CD14-positive monocyte (primary cell): ENCODE results near the gene ENTHD1. TPM values are rescaled to one million over a fixed set of nuclear protein-coding genes. Genes with fewer than 3 reads are reported as not detected.

ENCODE experiments used
- DNase-seq, 3 donors: peaks; one replicate each; pipeline ENCODE4 v3.0.0-alpha.2; 2011 to 2022
- H2AFZ ChIP-seq: 2 replicates; pipeline ENCODE4 v1.6.0; 2012; ENCODE audit warnings: mild to moderate bottlenecking, low read depth, low read length, inconsistent platforms; ENCODE audit not compliant: insufficient read depth, poor library complexity, severe bottlenecking
- H3K27ac ChIP-seq, 2 donors: 1 replicate in 1 of 2; 2 replicates in 1 of 2; pipeline ENCODE4 v1.5.1; 2012 to 2013; ENCODE audit warnings: low read length in 2 of 2, control low read depth in 1 of 2, inconsistent platforms in 1 of 2, low read depth in 1 of 2, mild to moderate bottlenecking in 1 of 2
- H3K27me3 ChIP-seq, 2 donors: one replicate each; pipeline versions ENCODE4 v1.6.0 to v1.6.1; 2011 to 2013; ENCODE audit warnings: low read length in 2 of 2; ENCODE audit not compliant: control insufficient read depth in 2 of 2, insufficient read depth in 2 of 2
- H3K36me3 ChIP-seq, 2 donors: replicated peaks in 1 of 2; 1 replicate in 1 of 2; 2 replicates in 1 of 2; pipeline versions ENCODE4 v1.5.1 to v1.6.1; 2012 to 2013; ENCODE audit warnings: low read length in 2 of 2, control low read depth in 1 of 2, inconsistent platforms in 1 of 2, mild to moderate bottlenecking in 1 of 2; ENCODE audit not compliant: insufficient read depth in 2 of 2, control insufficient read depth in 1 of 2
- H3K4me1 ChIP-seq, 2 donors: 1 replicate in 1 of 2; 2 replicates in 1 of 2; pipeline versions ENCODE4 v1.5.1 to v1.6.1; 2012 to 2013; ENCODE audit warnings: low read length in 2 of 2, control low read depth in 1 of 2, inconsistent platforms in 1 of 2, mild to moderate bottlenecking in 1 of 2, moderate library complexity in 1 of 2; ENCODE audit not compliant: insufficient read depth in 2 of 2, control insufficient read depth in 1 of 2
- H3K4me2 ChIP-seq: replicated peaks from 2 replicates; pipeline ENCODE3; 2012; ENCODE audit warnings: low read length, moderate library complexity, mild to moderate bottlenecking; ENCODE audit not compliant: poor library complexity, severe bottlenecking; ENCODE audit errors: extremely low read depth
- H3K4me3 ChIP-seq, 3 experiments: fragments of 200-600 bp in 1 of 3; sonication (generic) in 1 of 3; replicated peaks in 1 of 3; 1 replicate in 2 of 3; 2 replicates in 1 of 3; pipeline ENCODE4 v1.5.1; 2011 to 2013; ENCODE audit warnings: low read length in 3 of 3, mild to moderate bottlenecking in 3 of 3, control low read depth in 2 of 3, low read depth in 2 of 3, inconsistent platforms in 1 of 3, moderate library complexity in 1 of 3
- H3K79me2 ChIP-seq: 2 replicates; pipeline ENCODE4 v1.6.0; 2012; ENCODE audit warnings: mild to moderate bottlenecking, control low read depth, inconsistent platforms, low read length, moderate library complexity; ENCODE audit not compliant: insufficient read depth
- H3K9ac ChIP-seq: 2 replicates; pipeline ENCODE4 v1.6.0; 2017; ENCODE audit warnings: low read length, mild to moderate bottlenecking; ENCODE audit not compliant: insufficient read depth, poor library complexity, severe bottlenecking
- H3K9me3 ChIP-seq, 2 donors: replicated peaks in 1 of 2; 1 replicate in 1 of 2; 2 replicates in 1 of 2; pipeline versions ENCODE4 v1.5.1 to v1.6.1; 2012 to 2013; ENCODE audit warnings: low read length in 2 of 2, control low read depth in 1 of 2; ENCODE audit not compliant: control insufficient read depth in 1 of 2, insufficient read depth in 1 of 2
- H4K20me1 ChIP-seq: 2 replicates; pipeline ENCODE4 v1.6.0; 2012; ENCODE audit warnings: mild to moderate bottlenecking, low read length, control low read depth, moderate library complexity; ENCODE audit not compliant: insufficient read depth
- H3K27ac Mint-ChIP-seq, 7 donors: one replicate each; pipeline ENCODE4 v1.8.0; 2020; ENCODE audit warnings: mild to moderate bottlenecking in 7 of 7, mixed read lengths in 7 of 7, moderate library complexity in 6 of 7, inconsistent platforms in 2 of 7
- H3K27me3 Mint-ChIP-seq, 3 donors: one replicate each; pipeline ENCODE4 v1.8.0; 2021 to 2022; ENCODE audit warnings: low read depth in 3 of 3, mild to moderate bottlenecking in 3 of 3, mixed read lengths in 3 of 3, moderate library complexity in 3 of 3, inconsistent platforms in 1 of 3
- H3K36me3 Mint-ChIP-seq, 2 donors: one replicate each; pipeline ENCODE4 v1.8.0; 2020; ENCODE audit warnings: mixed read lengths in 2 of 2, inconsistent platforms in 1 of 2, mild to moderate bottlenecking in 1 of 2
- H3K4me1 Mint-ChIP-seq: one replicate; pipeline ENCODE4 v1.8.0; 2020; ENCODE audit warnings: mild to moderate bottlenecking, mixed read lengths
- H3K4me3 Mint-ChIP-seq, 2 donors: one replicate each; pipeline ENCODE4 v1.8.0; 2020; ENCODE audit warnings: mild to moderate bottlenecking in 2 of 2, mixed read lengths in 2 of 2, moderate library complexity in 1 of 2
- H3K9me3 Mint-ChIP-seq, 7 donors: one replicate each; pipeline ENCODE4 v1.8.0; 2020 to 2022; ENCODE audit warnings: mixed read lengths in 7 of 7, mild to moderate bottlenecking in 6 of 7, moderate library complexity in 6 of 7, inconsistent platforms in 2 of 7
- WGBS: methylation state at CpG from one replicate; pipeline ENCODE4 v1.1.5; 2013; ENCODE audit warnings: missing lambda C conversion rate; ENCODE audit not compliant: insufficient coverage; 5-methylcytosine and 5-hydroxymethylcytosine counted together
- intact Hi-C, 2 donors: fragments of 100-400 bp; cut with micrococcal nuclease; formaldehyde crosslinking; loops; one replicate each; pipeline versions ENCODE4 v1.15.0 to v1.15.1; 2023
- polyA plus RNA-seq, 3 donors: library from polyadenylated mRNA; depleted of rRNA in 1 of 3; unstranded in 2 of 3; stranded (reverse) in 1 of 3; fragments of 300-500 nt in 2 of 3; fragments of >200 nt in 1 of 3; fragmentation: Illumina TruSeq in 2 of 3; gene quantifications; 1 replicate in 2 of 3; 2 replicates in 1 of 3; pipeline ENCODE4 v1.2.3, GENCODE V29; 2012 to 2021
- TF ChIP-seq, protein P1 (sequence below): fragments of 200-600 bp; IDR thresholded peaks from one replicate; pipeline ENCODE4 v1.8.0; 2022; ENCODE audit warnings: antibody characterized with exemption, mild to moderate bottlenecking

Gene ENTHD1
- polyA plus RNA-seq, 3 donors, result not detected

- Histone ChIP-seq H3K4me2 (no peak overlapping the region), H3K4me1 (no peaks in the 10 kb centered on the region), H3K36me3 (no peaks in the 10 kb centered on the region), H2AFZ (no peak overlapping the region), H4K20me1 (no peaks in the 10 kb centered on the region), H3K9me3 (no peaks in the 10 kb centered on the region), H3K27me3 (no peaks in the 10 kb centered on the region), H3K27ac (no peak overlapping the region), H3K79me2 (no peaks in the 10 kb centered on the region), H3K9ac (no peak overlapping the region), H3K4me3 (no peak overlapping the region)
- Mint-ChIP-seq H3K4me3 (no peak overlapping the region), H3K36me3 (no peaks in the 10 kb centered on the region), H3K4me1 (no peaks in the 10 kb centered on the region), H3K27me3 (peaks cover 17 to 30% (median 20%) of the 10 kb centered on the region in 3 donors), H3K9me3 (no peaks in the 10 kb centered on the region), H3K27ac (no peak overlapping the region)
- intact Hi-C loops, result no loop called here
- 88% methylated on average over 4 of the region's 4 CpGs for WGBS
- DNase-seq, result no peak
- TF ChIP-seq, protein P1, sequence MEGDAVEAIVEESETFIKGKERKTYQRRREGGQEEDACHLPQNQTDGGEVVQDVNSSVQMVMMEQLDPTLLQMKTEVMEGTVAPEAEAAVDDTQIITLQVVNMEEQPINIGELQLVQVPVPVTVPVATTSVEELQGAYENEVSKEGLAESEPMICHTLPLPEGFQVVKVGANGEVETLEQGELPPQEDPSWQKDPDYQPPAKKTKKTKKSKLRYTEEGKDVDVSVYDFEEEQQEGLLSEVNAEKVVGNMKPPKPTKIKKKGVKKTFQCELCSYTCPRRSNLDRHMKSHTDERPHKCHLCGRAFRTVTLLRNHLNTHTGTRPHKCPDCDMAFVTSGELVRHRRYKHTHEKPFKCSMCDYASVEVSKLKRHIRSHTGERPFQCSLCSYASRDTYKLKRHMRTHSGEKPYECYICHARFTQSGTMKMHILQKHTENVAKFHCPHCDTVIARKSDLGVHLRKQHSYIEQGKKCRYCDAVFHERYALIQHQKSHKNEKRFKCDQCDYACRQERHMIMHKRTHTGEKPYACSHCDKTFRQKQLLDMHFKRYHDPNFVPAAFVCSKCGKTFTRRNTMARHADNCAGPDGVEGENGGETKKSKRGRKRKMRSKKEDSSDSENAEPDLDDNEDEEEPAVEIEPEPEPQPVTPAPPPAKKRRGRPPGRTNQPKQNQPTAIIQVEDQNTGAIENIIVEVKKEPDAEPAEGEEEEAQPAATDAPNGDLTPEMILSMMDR, result no peak
Measured at GRCh38 chr22:39722501-39722900, 171.1 kb downstream of the ENTHD1 start.

GRCh38 chr22:39722032-39722325 lies 171.6 kb downstream of the ENTHD1 start:
- Mint-ChIP-seq H3K4me3 (no peak overlapping the region), H3K9me3 (no peaks in the 10 kb centered on the region), H3K27ac (no peak overlapping the region), H3K36me3 (no peaks in the 10 kb centered on the region), H3K27me3 (peaks cover 17 to 28% (median 22%) of the 10 kb centered on the region in 3 donors), H3K4me1 (no peaks in the 10 kb centered on the region)
- Histone ChIP-seq H3K4me1 (no peaks in the 10 kb centered on the region), H3K9me3 (no peaks in the 10 kb centered on the region), H3K4me3 (no peak overlapping the region), H3K4me2 (no peak overlapping the region), H3K9ac (no peak overlapping the region), H3K27me3 (no peaks in the 10 kb centered on the region), H3K27ac (no peak overlapping the region), H3K79me2 (no peaks in the 10 kb centered on the region), H4K20me1 (no peaks in the 10 kb centered on the region), H2AFZ (no peak overlapping the region), H3K36me3 (no peaks in the 10 kb centered on the region)
- no peak for DNase-seq
- TF ChIP-seq, protein P1, result no peak
- intact Hi-C loops, result no loop called here
- WGBS, result 91% methylated on average over 3 of the region's 6 CpGs
